PFSK-1 (cell line): ENCODE data around the gene KHDRBS1.

Experiments
- FOXP2 ChIP-seq: optimal IDR thresholded peaks from 2 replicates; pipeline ENCODE3; 2011; ENCODE audit warnings: borderline replicate concordance, control low read depth, inconsistent platforms; ENCODE audit not compliant: insufficient read depth; ENCODE audit errors: extremely low read length, extremely low read depth
- POLR2AphosphoS5 ChIP-seq: IDR thresholded peaks from 2 replicates; pipeline ENCODE4 v1.6.1; 2012; ENCODE audit warnings: low read depth, mild to moderate bottlenecking, control low read depth, low read length, moderate library complexity
- REST ChIP-seq, 2 experiments: IDR thresholded peaks; 2 replicates each; pipeline versions ENCODE4 v1.6.1 to v1.8.0; 2011 to 2012; ENCODE audit warnings: low read depth in 2 of 2, low read length in 2 of 2, control low read depth in 1 of 2, inconsistent platforms in 1 of 2, mild to moderate bottlenecking in 1 of 2, moderate library complexity in 1 of 2; ENCODE audit not compliant: insufficient read depth in 1 of 2
- SIN3A ChIP-seq: IDR thresholded peaks from 2 replicates; pipeline ENCODE4 v1.6.1; 2012; ENCODE audit warnings: mild to moderate bottlenecking, low read length, moderate library complexity, borderline replicate concordance; ENCODE audit not compliant: insufficient read depth
- TAF1 ChIP-seq: IDR thresholded peaks from 2 replicates; pipeline ENCODE4 v1.6.1; 2012; ENCODE audit warnings: low read length, control low read depth, borderline replicate concordance; ENCODE audit not compliant: insufficient read depth

KHDRBS1 gene

DNA sequence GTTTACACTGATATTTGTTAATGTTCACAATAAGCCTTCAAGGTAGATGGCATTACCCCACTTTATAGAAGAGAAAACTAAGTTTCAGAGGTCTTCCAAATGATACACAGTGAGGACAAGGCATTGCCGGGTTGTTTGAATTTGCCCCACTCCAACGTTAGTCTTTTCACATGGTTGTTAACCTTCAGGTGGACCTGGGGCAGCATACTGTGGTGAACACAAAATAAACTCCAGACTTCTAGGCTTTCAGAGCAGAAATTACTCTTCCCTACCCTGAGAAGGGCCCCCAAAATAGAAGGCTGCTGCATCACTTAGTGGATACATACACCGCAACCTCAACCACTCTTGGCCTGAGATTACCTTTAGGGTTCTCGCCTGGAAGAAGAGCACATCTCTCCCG lies 3.4 kb upstream of the KHDRBS1 start:
- no peak for TF ChIP-seq POLR2AphosphoS5
- TF ChIP-seq FOXP2, result no peak
- no peak for TF ChIP-seq REST (IDR thresholded peaks at IDR 0.05; ENCODE audit: insufficient read depth in 1 of 2, low read depth in 2 of 2, low read length in 2 of 2)
- TF ChIP-seq TAF1, result no peak
- TF ChIP-seq SIN3A, result no peak

GRCh38 chr1:32012709-32013385 lies 821 bp upstream of the KHDRBS1 start:
- no peak for TF ChIP-seq REST (IDR thresholded peaks at IDR 0.05; ENCODE audit: insufficient read depth in 1 of 2, low read depth in 2 of 2, low read length in 2 of 2)
- no peak for TF ChIP-seq FOXP2
- no peak for TF ChIP-seq TAF1
- TF ChIP-seq POLR2AphosphoS5, result no peak
- TF ChIP-seq SIN3A, result no peak

DNA sequence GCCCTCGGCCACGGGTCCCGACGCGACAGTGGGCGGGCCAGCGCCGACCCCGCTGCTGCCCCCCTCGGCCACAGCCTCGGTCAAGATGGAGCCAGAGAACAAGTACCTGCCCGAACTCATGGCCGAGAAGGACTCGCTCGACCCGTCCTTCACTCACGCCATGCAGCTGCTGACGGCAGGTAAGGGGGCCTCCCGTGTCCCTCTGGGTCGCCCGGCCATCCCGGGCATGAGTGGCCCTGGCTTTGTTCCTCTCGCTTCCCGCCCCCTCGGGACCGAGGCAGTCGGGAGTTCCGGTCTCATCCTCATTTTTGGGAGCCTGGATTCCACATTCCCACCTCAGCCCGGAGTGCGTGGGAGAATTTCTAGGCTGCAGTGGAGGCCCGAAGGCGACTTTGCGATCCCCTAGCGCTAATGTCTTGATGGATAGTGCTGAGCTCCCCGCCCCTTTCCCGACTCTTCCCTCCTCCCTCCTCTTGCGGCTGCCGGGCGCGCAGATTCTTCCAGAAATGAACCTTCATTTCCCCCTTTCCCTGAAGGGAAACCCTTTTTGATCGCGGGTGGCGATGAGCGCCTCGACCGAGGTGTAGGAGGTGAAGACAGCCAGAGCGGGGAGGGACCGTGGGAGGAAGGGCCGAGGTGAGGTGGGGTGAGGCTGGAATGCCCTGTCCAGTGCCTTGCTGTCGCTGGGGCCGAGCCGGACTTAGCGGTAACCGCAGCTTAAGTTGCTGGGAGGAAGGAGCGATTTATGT lies 705 bp downstream of the KHDRBS1 start:
- TF ChIP-seq TAF1 (0 out of 2 replicates have a peak, but pooled peaks have one; percentile 13), SIN3A (no peak; the same call in 1 of the 2 replicates)

GRCh38 chr1:32014948-32015273 lies 1.2 kb downstream of the KHDRBS1 start:
- TF ChIP-seq FOXP2, result no peak
- TF ChIP-seq SIN3A, result no peak
- no peak for TF ChIP-seq REST (IDR thresholded peaks at IDR 0.05; ENCODE audit: insufficient read depth in 1 of 2, low read depth in 2 of 2, low read length in 2 of 2)
- TF ChIP-seq TAF1, result no peak
- no peak for TF ChIP-seq POLR2AphosphoS5

DNA sequence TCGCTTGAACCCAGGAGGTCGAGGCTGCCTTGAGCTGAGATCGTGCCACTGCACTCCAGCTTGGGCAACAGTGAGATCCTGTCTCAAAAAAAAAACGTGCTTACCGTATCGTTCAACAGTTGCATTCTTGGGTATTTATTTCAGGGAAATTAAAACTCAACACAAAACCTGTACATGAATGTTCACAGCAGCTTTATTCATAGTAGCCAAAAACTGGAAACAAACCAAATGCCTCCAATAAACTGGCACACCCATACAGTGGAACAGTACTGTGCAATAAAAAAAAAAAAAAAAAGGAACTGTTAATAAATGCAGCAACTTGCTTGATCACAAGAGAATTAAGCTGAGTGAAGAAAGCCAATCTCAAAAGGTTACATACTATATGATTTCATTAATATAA lies 6.7 kb downstream of the KHDRBS1 start:
- no peak for TF ChIP-seq FOXP2
- no peak for TF ChIP-seq POLR2AphosphoS5
- TF ChIP-seq TAF1, result no peak
- TF ChIP-seq REST (IDR thresholded peaks at IDR 0.05; ENCODE audit: insufficient read depth in 1 of 2, low read depth in 2 of 2, low read length in 2 of 2), result no peak
- TF ChIP-seq SIN3A, result no peak
